ENCODE measurements around the gene ERF. TPM values are rescaled to one million over a fixed set of nuclear protein-coding genes. Genes with fewer than 3 reads are reported as not detected.
A peak's percentile ranks its signal among the peaks of the same experiment; 100 is the strongest.
"Not testable (repeated sequence)": the region's sequence is repeated elsewhere in the genome, so short reads cannot be mapped to it uniquely, and the experiment has no call there.

Gene ERF
- total and polyA plus RNA-seq, 2 donors (not counting 3 experiments of a cell fraction or from before 2014, with no cell fraction given), result 102 to 117 TPM

DNA sequence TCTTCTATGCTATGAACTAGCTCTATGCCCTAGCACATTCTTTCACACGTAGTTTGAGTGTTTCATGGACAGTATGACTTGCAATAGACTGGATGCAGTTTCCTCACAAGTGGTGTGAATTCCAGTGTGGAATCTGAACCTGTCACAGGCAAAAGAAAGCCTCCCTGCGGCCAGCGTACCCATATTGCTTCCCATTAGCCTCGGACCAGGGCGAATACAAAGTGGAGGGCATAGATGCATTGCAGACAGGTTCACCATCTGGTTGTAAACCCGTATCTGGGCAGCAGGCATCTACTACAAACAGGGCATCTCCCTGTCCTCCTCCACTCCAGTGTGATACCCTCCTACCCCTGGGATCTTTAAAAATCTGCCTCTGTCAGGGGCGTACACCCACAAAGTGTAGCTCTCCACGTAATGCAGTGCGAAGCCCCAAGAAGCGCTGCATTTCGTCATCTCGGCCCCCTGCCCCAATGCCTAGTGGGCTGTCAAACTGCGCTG, 12.8 kb upstream of the ERF start:
- FAIRE-seq, result peak; percentile 33

GRCh38 chr19:42266928-42267603, 12.1 kb upstream of the ERF start:
- CTCF ChIA-PET, result interaction anchor here (1.0 to 1.6 kb wide), 5 partner anchors 11 to 22 kb away, joined by 3 to 10 read pairs (median 5); no protein-coding TSS in a partner anchor
- H3K9me1 ChIP-seq (replicated peaks; ENCODE audit: control insufficient read depth, extremely low read depth, insufficient read depth, low read length); FAIRE-seq; H3K27me3 ChIP-seq (ENCODE audit: control insufficient read depth in 2 of 2, insufficient read depth in 2 of 2, low read length in 2 of 2); dilution Hi-C loops (cut with MboI; ENCODE audit: extremely low pct_ligation_motif_present, low sequenced_read_pairs); H3K9ac ChIP-seq (replicated peaks; ENCODE audit: extremely low read depth, insufficient read depth, low read length); H3K4me3 ChIP-seq (replicated peaks in 1 of 3; ENCODE audit: insufficient read depth in 1 of 3, low read depth in 1 of 3, low read length in 3 of 3); H3K36me3 ChIP-seq (ENCODE audit: control insufficient read depth in 2 of 2, extremely low read depth in 1 of 2, insufficient read depth in 2 of 2, low read length in 2 of 2); H4K20me1 ChIP-seq (replicated peaks; ENCODE audit: control insufficient read depth, extremely low read depth, insufficient read depth, low read length); POLR2A ChIA-PET; BruUV-seq (replicated peaks); H2AFZ ChIP-seq (ENCODE audit: low read depth, low read length); DNase-seq (ENCODE audit: low read depth, low spot score); H3K4me2 ChIP-seq (ENCODE audit: insufficient read depth, low read length); intact Hi-C loops (cut with micrococcal nuclease); H3K9me3 ChIP-seq (replicated peaks; ENCODE audit: control insufficient read depth, insufficient read depth, low read length); H3K27ac ChIP-seq (ENCODE audit: insufficient read depth, low read depth, low read length): not testable (repeated sequence)
- Histone ChIP-seq H3K79me2 (ENCODE audit: control insufficient read depth, insufficient read depth, low read length) (peaks cover 23% of the 10 kb centered on the region), H3K4me1 (ENCODE audit: control insufficient read depth, extremely low read depth, insufficient read depth, low read length) (peaks cover 22% of the 10 kb centered on the region)

More for the DNA sequence above, 12.8 kb upstream of the ERF start:
- Histone ChIP-seq H3K4me2 (ENCODE audit: insufficient read depth, low read length) (peak overlapping the region; percentile 96), H3K27me3 (ENCODE audit: control insufficient read depth in 2 of 2, insufficient read depth in 2 of 2, low read length in 2 of 2) (no peaks in the 10 kb centered on the region), H3K27ac (ENCODE audit: insufficient read depth, low read depth, low read length) (peak overlapping the region; percentile 59), H3K4me3 (replicated peaks in 1 of 3; ENCODE audit: insufficient read depth in 1 of 3, low read depth in 1 of 3, low read length in 3 of 3) (peak overlapping the region; percentile 40 to 64 (median 49)), H2AFZ (ENCODE audit: low read depth, low read length) (peak overlapping the region; percentile 97), H4K20me1 (replicated peaks; ENCODE audit: control insufficient read depth, extremely low read depth, insufficient read depth, low read length) (no peaks in the 10 kb centered on the region), H3K36me3 (ENCODE audit: control insufficient read depth in 2 of 2, extremely low read depth in 1 of 2, insufficient read depth in 2 of 2, low read length in 2 of 2) (peaks cover 4 to 8% of the 10 kb centered on the region in 2 experiments), H3K9me1 (replicated peaks; ENCODE audit: control insufficient read depth, extremely low read depth, insufficient read depth, low read length) (no peaks in the 10 kb centered on the region), H3K9ac (replicated peaks; ENCODE audit: extremely low read depth, insufficient read depth, low read length) (peak overlapping the region; percentile 84), H3K9me3 (replicated peaks; ENCODE audit: control insufficient read depth, insufficient read depth, low read length) (no peaks in the 10 kb centered on the region), H3K79me2 (ENCODE audit: control insufficient read depth, insufficient read depth, low read length) (peaks cover 26% of the 10 kb centered on the region), H3K4me1 (ENCODE audit: control insufficient read depth, extremely low read depth, insufficient read depth, low read length) (peaks cover 22% of the 10 kb centered on the region)
- ChIA-PET CTCF (interaction anchor here (1.0 to 1.6 kb wide), 5 partner anchors 12 to 23 kb away, joined by 3 to 10 read pairs (median 5); no protein-coding TSS in a partner anchor), POLR2A (no interaction called here)
- BruUV-seq (replicated peaks), result no TSS peak
- dilution Hi-C loops (cut with MboI; ENCODE audit: extremely low pct_ligation_motif_present, low sequenced_read_pairs), result no loop called here
- no peak for TF ChIP-seq POLR2A (IDR thresholded peaks at IDR 0.05; ENCODE audit: low read depth, low read length)
- TF ChIP-seq, protein P1, sequence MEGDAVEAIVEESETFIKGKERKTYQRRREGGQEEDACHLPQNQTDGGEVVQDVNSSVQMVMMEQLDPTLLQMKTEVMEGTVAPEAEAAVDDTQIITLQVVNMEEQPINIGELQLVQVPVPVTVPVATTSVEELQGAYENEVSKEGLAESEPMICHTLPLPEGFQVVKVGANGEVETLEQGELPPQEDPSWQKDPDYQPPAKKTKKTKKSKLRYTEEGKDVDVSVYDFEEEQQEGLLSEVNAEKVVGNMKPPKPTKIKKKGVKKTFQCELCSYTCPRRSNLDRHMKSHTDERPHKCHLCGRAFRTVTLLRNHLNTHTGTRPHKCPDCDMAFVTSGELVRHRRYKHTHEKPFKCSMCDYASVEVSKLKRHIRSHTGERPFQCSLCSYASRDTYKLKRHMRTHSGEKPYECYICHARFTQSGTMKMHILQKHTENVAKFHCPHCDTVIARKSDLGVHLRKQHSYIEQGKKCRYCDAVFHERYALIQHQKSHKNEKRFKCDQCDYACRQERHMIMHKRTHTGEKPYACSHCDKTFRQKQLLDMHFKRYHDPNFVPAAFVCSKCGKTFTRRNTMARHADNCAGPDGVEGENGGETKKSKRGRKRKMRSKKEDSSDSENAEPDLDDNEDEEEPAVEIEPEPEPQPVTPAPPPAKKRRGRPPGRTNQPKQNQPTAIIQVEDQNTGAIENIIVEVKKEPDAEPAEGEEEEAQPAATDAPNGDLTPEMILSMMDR (IDR thresholded peaks at IDR 0.05; ENCODE audit: extremely low read depth in 1 of 2, insufficient read depth in 1 of 2, low read depth in 1 of 2, low read length in 2 of 2), result no peak
- no peak for TF ChIP-seq MYC (IDR thresholded peaks at IDR 0.05; ENCODE audit: low read depth, low read length)
- no peak for TF ChIP-seq GATA2 (IDR thresholded peaks at IDR 0.05; ENCODE audit: insufficient read depth, insufficient read length, low read depth, low read length)
- intact Hi-C loops (cut with micrococcal nuclease), result loop anchor here (1.0 kb wide), 4 partner anchors 12 to 35 kb away; partner anchors contain the start of genes ERF, GSK3A, PAFAH1B3 and PRR19
- no peak for DNase-seq (ENCODE audit: low read depth, low spot score)

DNA sequence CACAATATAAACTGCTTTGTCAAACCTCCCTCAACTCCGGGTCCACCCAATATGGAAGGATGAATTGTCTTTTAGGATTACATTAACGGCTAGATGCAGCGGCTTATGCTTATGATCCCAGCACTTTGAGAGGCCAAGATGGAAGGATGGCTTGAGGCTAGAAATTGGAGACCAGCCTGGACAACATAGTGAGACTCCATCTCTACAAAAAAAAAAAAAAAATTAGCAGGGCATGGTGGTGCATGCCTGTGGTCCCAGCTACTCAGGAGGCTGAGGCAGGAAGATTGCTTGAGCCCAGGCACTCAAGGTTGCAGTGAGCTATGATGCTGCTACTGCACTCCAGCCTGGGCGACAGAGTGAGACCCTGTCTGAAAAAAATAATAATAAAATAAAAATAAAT, 11.2 kb upstream of the ERF start:
- Histone ChIP-seq H3K4me1 (ENCODE audit: control insufficient read depth, extremely low read depth, insufficient read depth, low read length) (peaks cover 19% of the 10 kb centered on the region), H3K79me2 (ENCODE audit: control insufficient read depth, insufficient read depth, low read length) (peaks cover 14% of the 10 kb centered on the region)
- H2AFZ ChIP-seq (ENCODE audit: low read depth, low read length); intact Hi-C loops (cut with micrococcal nuclease); H3K9me1 ChIP-seq (replicated peaks; ENCODE audit: control insufficient read depth, extremely low read depth, insufficient read depth, low read length); H3K4me2 ChIP-seq (ENCODE audit: insufficient read depth, low read length); DNase-seq (ENCODE audit: low read depth, low spot score); H3K27me3 ChIP-seq (ENCODE audit: control insufficient read depth in 2 of 2, insufficient read depth in 2 of 2, low read length in 2 of 2); H3K36me3 ChIP-seq (ENCODE audit: control insufficient read depth in 2 of 2, extremely low read depth in 1 of 2, insufficient read depth in 2 of 2, low read length in 2 of 2); H3K27ac ChIP-seq (ENCODE audit: insufficient read depth, low read depth, low read length); H3K9me3 ChIP-seq (replicated peaks; ENCODE audit: control insufficient read depth, insufficient read depth, low read length); BruUV-seq (replicated peaks); FAIRE-seq; dilution Hi-C loops (cut with MboI; ENCODE audit: extremely low pct_ligation_motif_present, low sequenced_read_pairs); POLR2A ChIA-PET; H3K9ac ChIP-seq (replicated peaks; ENCODE audit: extremely low read depth, insufficient read depth, low read length); H4K20me1 ChIP-seq (replicated peaks; ENCODE audit: control insufficient read depth, extremely low read depth, insufficient read depth, low read length); H3K4me3 ChIP-seq (replicated peaks in 1 of 3; ENCODE audit: insufficient read depth in 1 of 3, low read depth in 1 of 3, low read length in 3 of 3): not testable (repeated sequence)
- CTCF ChIA-PET, result interaction anchor here (1.6 kb wide), 1 partner anchor 13 kb away, joined by 4 read pairs; no protein-coding TSS in a partner anchor
